Fibroblast of villous mesenchyme (primary cell): ENCODE measurements around the gene ZNF267. TPM values are rescaled to one million over a fixed set of nuclear protein-coding genes. Genes with fewer than 3 reads are reported as not detected.

Source experiments
- DNase-seq: peaks from one replicate; pipeline ENCODE4 v3.0.0-alpha.2; 2010; ENCODE audit warnings: low read depth
- H3K4me3 ChIP-seq: 2 replicates; pipeline ENCODE4 v1.5.1; 2011; ENCODE audit warnings: low read depth, mild to moderate bottlenecking, low read length
- CTCF ChIP-seq: IDR thresholded peaks from 2 replicates; pipeline ENCODE4 v1.5.1; 2012; ENCODE audit warnings: low read depth, mild to moderate bottlenecking, low read length; ENCODE audit not compliant: insufficient read depth
- total RNA-seq: library from RNA; depleted of rRNA; stranded (reverse); fragments of >200 nt; gene quantifications from 2 replicates; pipeline ENCODE4 v1.2.3, GENCODE V29; 2012

Gene ZNF267
- total RNA-seq, 1 donor, result 15.1 TPM

DNA sequence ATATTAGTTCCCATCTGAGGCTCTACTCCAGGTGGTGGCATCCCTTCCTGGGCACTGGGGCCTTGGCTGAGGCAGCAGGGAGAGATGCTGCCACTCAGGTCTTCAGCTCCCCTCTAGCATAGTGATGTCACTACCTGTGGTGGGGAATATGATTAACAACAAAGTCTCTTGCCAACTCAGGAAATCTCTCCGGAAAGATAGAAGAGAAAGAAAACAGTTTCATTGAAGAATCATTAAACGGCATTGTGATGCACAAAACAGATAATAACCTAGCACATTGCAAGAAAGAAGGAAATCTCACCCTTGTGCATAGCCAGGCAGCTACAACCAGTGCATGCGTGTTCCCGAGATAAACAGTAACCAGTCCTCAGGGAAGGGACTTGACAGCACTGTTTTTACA lies 12.2 kb upstream of the ZNF267 start:
- H3K4me3 ChIP-seq, result no peak overlapping the region
- no peak for TF ChIP-seq CTCF
- DNase-seq, result no peak

GRCh38 chr16:31862761-31863160 lies 10.8 kb upstream of the ZNF267 start:
- DNase-seq, result no peak
- TF ChIP-seq CTCF, result no peak
- H3K4me3 ChIP-seq, result no peak overlapping the region

GRCh38 chr16:31868164-31868563 lies 5.4 kb upstream of the ZNF267 start:
- no peak for DNase-seq
- no peak overlapping the region for H3K4me3 ChIP-seq
- TF ChIP-seq CTCF, result no peak

GRCh38 chr16:31868691-31869167 lies 4.9 kb upstream of the ZNF267 start:
- TF ChIP-seq CTCF, result peak; percentile 77
- DNase-seq, result peak; percentile 76
- no peak overlapping the region for H3K4me3 ChIP-seq

DNA sequence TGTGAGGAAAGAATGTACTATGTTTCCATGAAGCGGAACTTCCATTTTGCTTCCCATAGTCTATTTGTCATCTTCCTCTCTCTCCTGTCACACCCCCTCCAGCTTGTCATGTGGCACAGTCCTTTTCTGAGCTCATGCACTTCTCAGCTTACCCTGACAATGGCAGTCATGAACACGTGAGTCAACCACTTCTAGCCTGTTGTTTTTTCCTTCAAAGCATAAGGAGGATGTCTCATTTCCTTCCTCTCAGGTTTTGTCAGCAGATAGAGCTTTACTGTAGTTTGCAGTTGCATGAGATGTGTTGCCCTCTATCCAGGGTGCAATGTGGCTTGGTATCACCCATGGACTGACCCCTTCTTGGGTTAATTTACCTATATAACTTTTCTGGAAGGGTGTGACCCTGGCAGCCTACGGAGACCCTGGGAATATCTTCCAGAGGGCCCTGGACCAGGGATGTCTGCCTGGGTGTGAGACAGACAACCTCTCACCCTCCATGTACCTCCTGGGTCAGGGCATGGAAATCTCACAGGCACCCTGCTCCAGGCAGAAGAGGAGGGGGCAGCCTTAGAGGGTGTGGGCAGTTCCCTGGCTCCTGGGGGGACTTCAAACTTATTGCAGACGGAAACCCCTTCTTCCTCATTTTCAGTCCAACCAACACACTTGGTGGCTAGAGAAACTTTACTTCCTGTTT lies 4.0 kb upstream of the ZNF267 start:
- no peak for TF ChIP-seq CTCF
- DNase-seq, result peak; percentile 60
- H3K4me3 ChIP-seq, result no peak overlapping the region

DNA sequence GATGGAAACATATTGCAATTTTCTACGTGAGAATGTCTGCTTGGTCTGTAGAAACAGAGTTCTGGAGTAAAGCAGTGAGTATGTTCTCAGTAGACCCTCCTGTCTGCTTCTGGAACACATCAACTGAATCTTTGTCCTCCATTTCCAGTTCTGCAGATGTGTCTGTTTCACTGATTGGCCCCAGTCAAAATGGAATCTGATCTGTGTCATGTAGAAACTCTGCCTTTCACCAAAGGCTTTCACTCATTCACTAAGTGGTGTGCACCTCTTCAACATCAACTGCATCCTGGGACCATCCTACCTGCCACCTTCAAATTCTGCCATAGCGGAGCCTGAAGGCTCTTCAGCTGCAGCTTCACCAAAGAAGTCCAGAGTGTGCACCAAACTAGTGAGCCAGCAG lies 2.8 kb upstream of the ZNF267 start:
- no peak overlapping the region for H3K4me3 ChIP-seq
- DNase-seq, result no peak
- no peak for TF ChIP-seq CTCF

GRCh38 chr16:31871510-31871909 lies 2.1 kb upstream of the ZNF267 start:
- TF ChIP-seq CTCF, result no peak
- H3K4me3 ChIP-seq, result no peak overlapping the region
- DNase-seq, result no peak
